Epidermal melanocyte (primary cell): ENCODE results near the gene PRUNE2.

Source experiments
- DNase-seq: peaks from one replicate; pipeline ENCODE4 v3.0.0; 2011; ENCODE audit warnings: low spot score; ENCODE audit not compliant: insufficient read length

Gene PRUNE2

GRCh38 chr9:76657265-76657664, 248.6 kb downstream of the PRUNE2 start:
- DNase-seq = no peak

- DNase-seq = no peak
These were observed 249.9 kb downstream of the PRUNE2 start for GRCh38 chr9:76655971-76656370.

DNA sequence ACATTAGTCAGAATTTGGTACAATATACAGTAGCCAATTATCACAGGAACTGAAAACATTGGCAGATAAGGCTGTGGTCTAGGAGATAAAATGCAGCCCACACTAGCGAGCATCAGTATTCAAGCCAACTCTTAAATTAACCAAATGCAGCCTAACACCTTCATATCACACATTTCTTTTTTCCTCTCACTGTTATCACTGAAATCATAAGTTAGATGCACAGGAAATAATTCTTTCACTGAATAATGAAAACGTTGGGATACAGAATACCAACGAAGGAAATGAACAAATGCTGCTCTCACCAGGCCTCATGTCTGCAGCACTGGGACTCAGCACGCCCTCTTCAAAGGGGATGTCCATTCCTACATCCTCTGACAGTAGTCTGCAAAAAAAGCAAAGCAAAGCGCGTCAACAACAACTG, 250.8 kb downstream of the PRUNE2 start:
- no peak for DNase-seq

DNA sequence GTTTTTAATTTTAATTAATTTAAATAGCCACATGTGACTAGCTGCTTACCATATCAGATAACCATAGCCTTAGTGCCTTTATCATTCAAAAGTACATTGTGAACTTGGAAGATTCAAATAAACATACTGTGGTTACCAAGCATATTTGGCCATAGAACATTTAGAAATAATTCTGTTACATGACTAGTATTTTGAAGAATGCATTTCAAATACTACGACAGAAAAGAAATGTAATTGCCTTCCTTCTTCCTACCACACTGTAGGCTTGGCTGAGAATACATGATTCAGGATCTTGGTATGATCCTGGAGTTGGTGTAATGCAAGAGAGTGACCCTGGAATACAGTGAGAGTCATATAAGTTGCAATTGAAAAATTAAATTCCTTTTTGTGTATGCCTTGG, 251.3 kb downstream of the PRUNE2 start:
- DNase-seq = no peak

- no peak for DNase-seq
These were observed 251.9 kb downstream of the PRUNE2 start for GRCh38 chr9:76654051-76654461.

DNA sequence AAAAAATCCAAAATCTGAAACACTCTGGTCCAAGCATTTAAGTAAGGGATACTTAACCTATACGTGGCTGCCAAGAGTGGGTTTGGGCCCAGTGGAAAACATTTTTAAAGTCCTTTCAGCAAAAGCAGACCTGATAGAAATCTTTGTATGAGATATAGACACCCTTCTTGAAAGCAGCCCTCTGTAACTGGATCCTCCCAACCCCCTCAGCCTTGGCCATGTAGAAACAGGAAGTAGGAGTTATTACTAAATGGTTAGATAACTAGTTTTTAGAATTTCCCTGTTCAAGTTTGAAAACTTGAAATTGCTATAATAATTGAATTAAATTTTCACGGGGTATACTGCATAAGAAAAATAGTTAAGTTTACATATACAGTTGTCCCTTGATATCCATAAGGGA, 253.0 kb downstream of the PRUNE2 start:
- DNase-seq = no peak

DNA sequence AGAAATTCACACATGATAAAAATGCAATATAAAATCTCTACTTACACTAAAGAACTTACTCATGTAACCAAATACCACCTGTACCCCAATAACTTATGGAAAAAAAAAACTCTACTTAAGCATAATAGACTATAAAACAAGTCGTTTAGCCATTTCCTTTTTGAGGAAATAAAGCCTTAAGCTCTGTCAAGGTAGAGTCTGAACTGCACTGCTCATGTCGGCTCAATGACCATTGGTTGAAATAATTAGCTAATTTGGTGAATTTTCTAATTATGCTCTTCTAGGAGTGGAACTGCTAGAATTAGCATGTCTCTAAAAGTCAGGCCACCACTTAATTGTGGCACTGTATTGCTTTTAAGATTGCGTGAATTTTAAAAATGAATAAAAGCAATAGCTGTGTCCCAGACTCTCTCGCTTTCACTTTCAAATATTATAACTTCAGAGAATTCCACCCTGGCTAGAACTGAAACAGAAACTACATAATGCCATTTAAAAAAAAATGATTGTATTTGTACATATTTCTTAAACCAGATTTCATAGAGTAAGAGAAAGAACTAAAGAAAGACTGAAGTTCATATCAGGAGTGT, 254.7 kb downstream of the PRUNE2 start:
- no peak for DNase-seq

DNA sequence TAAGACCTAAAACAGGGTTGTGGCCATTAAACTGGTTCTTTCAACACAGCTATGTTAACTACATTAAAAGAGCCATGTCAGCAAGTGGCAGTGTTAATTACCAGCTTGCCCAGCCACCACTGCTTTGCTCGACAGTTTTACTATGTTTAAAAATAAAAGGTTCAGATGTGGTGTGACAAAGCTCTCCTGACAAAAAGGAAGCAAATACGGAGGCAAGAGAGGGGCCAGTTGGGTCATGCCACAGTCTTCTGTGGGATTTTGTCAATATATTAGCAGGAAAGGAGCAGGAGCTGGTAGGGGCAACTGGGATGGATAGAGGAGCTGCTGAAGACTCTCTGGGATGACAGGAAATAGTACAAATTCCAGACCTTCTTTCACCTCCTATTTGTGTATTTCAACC, 255.2 kb downstream of the PRUNE2 start:
- no peak for DNase-seq

DNA sequence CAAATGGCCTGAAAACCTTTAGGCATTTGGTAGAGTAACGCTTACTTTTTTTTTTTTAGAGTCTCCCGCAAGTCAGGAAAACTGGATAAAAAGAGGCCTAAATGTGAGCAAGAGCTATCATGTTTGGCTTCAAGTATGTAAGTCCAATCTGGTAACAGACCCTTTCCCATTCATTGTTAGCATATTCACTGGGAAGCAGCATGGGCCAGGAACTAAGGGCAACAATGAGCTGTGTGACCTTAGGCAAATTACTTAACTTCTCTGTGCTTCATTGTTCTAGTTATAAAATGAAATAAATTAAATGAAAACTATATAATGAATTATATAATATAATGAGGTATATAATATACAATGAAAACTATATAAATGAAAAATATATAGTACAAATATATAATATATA, 256.0 kb downstream of the PRUNE2 start:
- DNase-seq = no peak

DNA sequence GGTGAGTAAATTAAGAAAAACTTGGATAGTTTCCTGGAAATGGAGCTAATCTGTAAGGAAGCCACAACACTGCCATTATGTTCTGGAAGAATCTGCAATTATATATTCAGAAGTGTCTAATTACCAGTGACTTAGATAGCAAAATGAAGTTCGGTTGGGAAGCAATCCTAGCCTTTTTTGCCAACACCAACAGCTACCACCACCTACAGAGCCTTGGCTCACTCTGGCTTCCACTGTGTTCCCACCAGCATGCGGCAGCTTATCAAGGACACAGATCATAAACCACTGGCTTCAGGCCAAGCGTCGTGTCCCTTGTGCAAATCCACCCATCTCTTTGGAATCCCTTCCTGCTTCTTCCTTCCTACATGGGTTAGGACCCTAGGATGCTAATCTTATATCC, 259.7 kb downstream of the PRUNE2 start:
- DNase-seq = no peak

DNA sequence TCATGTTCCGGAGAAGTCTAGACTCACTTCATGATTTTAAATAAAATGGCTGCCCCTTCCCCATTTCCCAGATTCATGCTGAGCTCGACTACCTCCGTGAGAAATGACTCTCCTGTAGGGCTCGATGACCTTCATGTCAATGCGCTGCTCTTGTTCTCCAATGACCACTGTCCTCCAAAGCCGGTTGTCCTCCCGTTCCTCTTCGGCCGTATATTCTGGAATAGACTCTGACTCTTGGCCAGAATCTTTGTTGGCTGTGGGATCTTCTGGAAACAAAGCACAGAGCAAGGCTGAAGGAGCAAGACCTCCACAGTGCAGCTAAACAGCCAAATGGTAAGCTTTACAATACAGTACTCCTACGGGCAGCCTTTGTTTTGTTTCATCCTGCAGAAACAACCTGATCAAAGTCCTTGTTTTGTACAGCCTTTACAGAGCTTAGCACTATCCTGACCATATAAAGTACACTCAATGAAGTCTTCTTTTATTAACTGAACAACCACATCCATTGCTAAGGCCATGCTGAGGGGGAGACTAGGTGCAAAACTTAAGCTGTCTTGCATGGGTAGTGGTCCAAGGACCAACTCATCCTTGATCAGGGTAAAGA, 261.2 kb downstream of the PRUNE2 start:
- no peak for DNase-seq

DNA sequence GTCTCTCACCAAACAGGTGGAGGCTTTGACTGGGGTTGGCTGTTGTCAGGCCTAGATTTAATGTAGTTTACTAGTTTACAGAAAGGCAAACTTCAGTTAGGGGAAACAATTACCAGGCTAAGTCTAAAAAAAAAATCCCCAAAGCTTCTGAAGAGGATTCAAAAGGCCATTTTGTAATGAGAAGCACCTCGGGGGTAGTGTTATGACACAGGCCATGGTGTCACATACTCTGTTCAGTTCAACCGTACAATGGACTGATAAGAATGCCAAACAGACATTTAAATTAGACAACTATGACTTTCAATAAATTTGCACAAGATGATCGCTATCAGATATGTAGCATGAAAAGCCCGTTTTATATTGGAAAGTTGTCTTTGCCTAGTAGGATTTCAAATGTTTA, 261.7 kb downstream of the PRUNE2 start:
- DNase-seq = no peak

DNA sequence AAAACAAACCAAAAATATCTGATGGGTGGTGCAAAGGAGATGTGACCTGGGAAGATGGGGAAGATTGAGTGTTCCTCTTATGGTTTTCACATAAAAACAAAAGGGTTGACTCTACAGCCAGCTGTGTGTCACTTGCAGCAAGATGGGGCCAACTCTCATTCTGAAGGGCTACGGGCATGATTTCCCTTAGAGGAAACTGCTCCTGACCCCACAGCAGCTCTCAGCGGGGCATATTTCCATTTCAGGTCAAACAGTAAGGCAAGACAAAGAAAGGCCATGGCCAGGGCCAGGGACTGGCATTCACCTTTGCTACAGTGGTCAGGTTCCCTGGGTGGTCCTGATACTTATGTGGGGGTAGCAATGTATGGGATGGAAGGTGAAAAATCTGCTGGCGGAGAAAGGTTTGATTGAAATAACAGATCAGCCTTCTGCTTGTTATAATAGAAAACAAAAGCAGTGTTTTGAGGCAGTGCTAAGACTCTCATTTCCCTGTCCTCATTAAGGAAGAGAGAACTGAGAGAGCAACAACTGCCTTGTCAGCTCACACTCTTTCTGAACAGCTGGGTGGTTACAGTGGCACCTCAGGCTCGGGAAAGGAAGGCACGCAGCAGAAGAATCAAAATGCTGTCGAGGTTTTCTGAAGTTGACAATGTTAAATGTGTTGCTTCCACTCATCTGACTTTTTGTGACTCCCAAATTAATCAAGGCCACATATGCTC, 262.4 kb downstream of the PRUNE2 start:
- DNase-seq = no peak

DNA sequence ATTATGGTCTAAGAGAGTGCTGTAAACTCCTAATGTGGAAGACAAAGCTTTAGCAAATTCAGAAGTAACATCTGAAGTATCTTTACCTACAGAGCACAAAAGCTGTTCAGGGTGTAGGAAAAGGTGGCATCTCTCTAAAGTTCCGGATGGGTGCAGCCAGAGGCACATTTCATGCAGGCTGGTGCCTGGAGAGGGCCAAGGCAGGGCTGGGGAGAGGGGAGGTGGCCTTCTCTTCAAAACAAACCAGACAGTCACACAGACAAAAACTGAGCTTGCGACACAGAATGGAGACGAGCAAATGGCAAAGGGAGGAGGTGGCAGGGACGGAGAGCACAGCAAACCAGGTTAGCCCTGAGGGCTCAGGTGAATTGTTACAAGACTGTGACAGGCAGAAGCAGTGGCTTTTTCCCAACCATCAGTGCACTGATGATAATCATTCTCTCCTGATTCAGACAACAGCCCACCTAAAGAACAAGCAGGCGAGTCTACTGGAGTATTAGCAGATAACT, 263.2 kb downstream of the PRUNE2 start:
- no peak for DNase-seq

- DNase-seq = no peak
These were observed 263.8 kb downstream of the PRUNE2 start for GRCh38 chr9:76642074-76642473.

DNA sequence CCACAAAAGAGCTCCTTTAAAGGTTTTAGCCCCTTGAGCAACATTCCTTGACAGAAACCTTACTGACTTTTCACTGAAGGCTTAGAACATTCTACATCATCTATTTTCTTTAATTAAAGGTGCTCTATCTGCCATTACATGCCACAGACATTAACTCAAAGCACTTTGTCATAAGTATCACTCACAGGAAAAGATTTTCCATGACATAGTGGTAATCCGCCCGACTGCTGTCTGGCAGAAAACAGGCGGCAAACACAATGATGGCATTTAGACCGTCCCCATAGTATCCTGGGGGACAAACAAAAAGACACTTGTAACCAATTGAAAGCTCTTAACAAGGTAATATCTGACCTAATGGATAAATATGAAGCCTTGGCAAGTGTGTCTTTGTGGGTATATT, 267.9 kb downstream of the PRUNE2 start:
- no peak for DNase-seq

- DNase-seq = no peak
These were observed 268.5 kb downstream of the PRUNE2 start for GRCh38 chr9:76637416-76637815.

GRCh38 chr9:76634356-76635054, 271.4 kb downstream of the PRUNE2 start:
- DNase-seq = no peak

- DNase-seq = no peak
These were observed 275.0 kb downstream of the PRUNE2 start for GRCh38 chr9:76630916-76631315.

GRCh38 chr9:76629205-76629990, 276.5 kb downstream of the PRUNE2 start:
- DNase-seq = no peak

- DNase-seq = no peak
These were observed 277.8 kb downstream of the PRUNE2 start for GRCh38 chr9:76628155-76628554.
